ENCODE results near the gene STARD13.

STARD13 gene

DNA sequence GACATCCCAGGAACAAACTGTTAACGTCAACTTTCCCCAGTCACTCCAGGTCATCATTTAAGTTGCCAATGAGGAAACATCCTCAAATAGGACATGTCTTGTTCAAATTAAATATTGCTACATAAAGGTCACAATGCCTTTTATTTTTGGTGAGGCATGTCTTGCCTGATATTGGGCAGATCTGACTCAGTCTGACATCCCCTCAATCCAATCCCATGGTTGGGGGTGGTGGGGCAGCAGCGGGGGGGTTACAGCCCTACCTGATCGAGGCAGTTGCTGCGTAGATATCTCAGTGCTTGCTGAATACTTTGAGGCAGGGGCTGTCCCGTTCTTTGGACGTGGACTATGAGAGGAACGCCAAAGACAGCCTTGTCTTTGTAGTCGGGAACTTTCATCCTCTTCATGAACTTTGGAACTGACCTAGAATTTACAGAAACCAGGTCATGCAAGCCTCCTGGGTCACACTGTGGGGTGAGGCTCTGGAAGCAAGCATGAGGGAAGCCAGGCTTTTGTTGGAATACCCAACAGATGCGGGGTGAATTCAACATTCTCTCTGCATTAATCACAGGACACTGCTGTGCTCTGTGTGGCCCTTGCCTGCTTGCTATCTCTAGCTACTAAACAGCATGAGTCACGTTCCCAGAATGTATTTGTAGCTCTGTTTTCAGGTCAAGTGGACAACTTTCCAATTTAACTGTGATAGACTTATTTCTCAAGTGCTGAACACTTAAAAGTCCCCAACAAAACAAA lies 159.6 kb downstream of the STARD13 start:
- no peak for DNase-seq
- no peaks in the 10 kb centered on the region for H3K9me3 ChIP-seq (ENCODE audit: severe bottlenecking)
- H3K27ac ChIP-seq, result no peak overlapping the region
- H3K27me3 ChIP-seq (ENCODE audit: insufficient read depth, low read depth, severe bottlenecking), result no peaks in the 10 kb centered on the region
- H3K36me3 ChIP-seq, result no peaks in the 10 kb centered on the region
- TF ChIP-seq, protein P1, sequence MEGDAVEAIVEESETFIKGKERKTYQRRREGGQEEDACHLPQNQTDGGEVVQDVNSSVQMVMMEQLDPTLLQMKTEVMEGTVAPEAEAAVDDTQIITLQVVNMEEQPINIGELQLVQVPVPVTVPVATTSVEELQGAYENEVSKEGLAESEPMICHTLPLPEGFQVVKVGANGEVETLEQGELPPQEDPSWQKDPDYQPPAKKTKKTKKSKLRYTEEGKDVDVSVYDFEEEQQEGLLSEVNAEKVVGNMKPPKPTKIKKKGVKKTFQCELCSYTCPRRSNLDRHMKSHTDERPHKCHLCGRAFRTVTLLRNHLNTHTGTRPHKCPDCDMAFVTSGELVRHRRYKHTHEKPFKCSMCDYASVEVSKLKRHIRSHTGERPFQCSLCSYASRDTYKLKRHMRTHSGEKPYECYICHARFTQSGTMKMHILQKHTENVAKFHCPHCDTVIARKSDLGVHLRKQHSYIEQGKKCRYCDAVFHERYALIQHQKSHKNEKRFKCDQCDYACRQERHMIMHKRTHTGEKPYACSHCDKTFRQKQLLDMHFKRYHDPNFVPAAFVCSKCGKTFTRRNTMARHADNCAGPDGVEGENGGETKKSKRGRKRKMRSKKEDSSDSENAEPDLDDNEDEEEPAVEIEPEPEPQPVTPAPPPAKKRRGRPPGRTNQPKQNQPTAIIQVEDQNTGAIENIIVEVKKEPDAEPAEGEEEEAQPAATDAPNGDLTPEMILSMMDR (IDR thresholded peaks at IDR 0.05; ENCODE audit: low read depth, low read length), result no peak
- H3K4me3 ChIP-seq (ENCODE audit: low read depth, low read length), result no peak overlapping the region

DNA sequence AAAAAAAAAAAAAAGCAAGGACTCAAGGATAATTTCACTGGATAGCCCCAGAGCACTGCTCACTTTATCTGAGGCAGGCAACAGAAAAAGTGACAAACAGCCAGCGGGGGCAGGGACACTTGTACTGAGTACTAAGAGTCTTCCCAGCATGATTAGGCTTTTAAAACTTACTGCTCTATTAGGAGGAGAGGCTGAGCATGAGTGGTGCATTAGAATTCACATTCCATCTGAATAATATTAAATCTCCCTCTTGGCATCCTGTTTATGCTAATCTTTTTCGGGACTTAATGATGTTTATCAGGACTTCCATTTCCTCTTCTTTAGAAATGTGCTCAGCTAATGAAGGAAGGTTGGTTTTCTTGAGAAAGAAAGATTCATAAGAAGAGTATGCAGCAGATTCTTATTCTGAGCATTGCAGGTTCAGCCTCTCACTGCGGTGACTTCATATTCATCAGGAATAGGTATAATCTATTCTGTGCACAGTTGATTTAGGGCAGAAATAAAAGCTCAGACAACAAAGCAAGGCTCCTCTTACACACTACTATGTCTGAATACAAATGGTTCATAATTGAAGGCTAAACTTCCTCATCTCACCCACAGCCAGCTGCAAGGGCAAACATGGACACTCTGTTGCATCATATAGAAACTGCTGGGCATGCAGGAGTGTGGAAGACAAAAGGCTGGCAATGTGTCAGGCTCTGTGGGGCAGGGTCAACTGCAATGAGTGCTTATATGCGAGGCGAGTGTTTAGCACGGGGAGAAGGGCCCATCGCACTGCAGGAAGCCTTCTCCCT lies 162.3 kb downstream of the STARD13 start:
- TF ChIP-seq, protein P1 (IDR thresholded peaks at IDR 0.05; ENCODE audit: low read depth, low read length), result no peak
- Histone ChIP-seq H3K27me3 (ENCODE audit: insufficient read depth, low read depth, severe bottlenecking) (no peaks in the 10 kb centered on the region), H3K27ac (no peak overlapping the region), H3K36me3 (no peaks in the 10 kb centered on the region), H3K4me3 (ENCODE audit: low read depth, low read length) (no peak overlapping the region), H3K9me3 (ENCODE audit: severe bottlenecking) (no peaks in the 10 kb centered on the region)
- DNase-seq, result no peak

GRCh38 chr13:33119856-33120543 lies 165.6 kb downstream of the STARD13 start:
- Histone ChIP-seq H3K27me3 (ENCODE audit: insufficient read depth, low read depth, severe bottlenecking) (no peaks in the 10 kb centered on the region), H3K9me3 (ENCODE audit: severe bottlenecking) (no peaks in the 10 kb centered on the region), H3K27ac (no peak overlapping the region), H3K4me3 (ENCODE audit: low read depth, low read length) (no peak overlapping the region), H3K36me3 (no peaks in the 10 kb centered on the region)
- TF ChIP-seq, protein P1 (IDR thresholded peaks at IDR 0.05; ENCODE audit: low read depth, low read length), result no peak
- no peak for DNase-seq

GRCh38 chr13:33119022-33119781 lies 166.4 kb downstream of the STARD13 start:
- TF ChIP-seq, protein P1 (IDR thresholded peaks at IDR 0.05; ENCODE audit: low read depth, low read length), result no peak
- Histone ChIP-seq H3K27me3 (ENCODE audit: insufficient read depth, low read depth, severe bottlenecking) (no peaks in the 10 kb centered on the region), H3K36me3 (no peaks in the 10 kb centered on the region), H3K27ac (no peak overlapping the region), H3K4me3 (ENCODE audit: low read depth, low read length) (no peak overlapping the region), H3K9me3 (ENCODE audit: severe bottlenecking) (no peaks in the 10 kb centered on the region)
- no peak for DNase-seq

- Histone ChIP-seq H3K9me3 (ENCODE audit: severe bottlenecking) (no peaks in the 10 kb centered on the region), H3K27ac (no peak overlapping the region), H3K36me3 (no peaks in the 10 kb centered on the region), H3K4me3 (ENCODE audit: low read depth, low read length) (no peak overlapping the region), H3K27me3 (ENCODE audit: insufficient read depth, low read depth, severe bottlenecking) (no peaks in the 10 kb centered on the region)
- DNase-seq, result no peak
- TF ChIP-seq, protein P1 (IDR thresholded peaks at IDR 0.05; ENCODE audit: low read depth, low read length), result no peak
Observed at GRCh38 chr13:33116321-33117010, 169.1 kb downstream of the STARD13 start.

Measured in WERI-Rb-1 (cell line).